Body of pancreas (tissue), 4 donors: ENCODE measurements around the gene YES1.

ENCODE experiments used
- CTCF ChIP-seq, 7 experiments: fragments of 450-650 bp in 4 of 7; fragments of 200-600 bp in 3 of 7; sonication (generic) in 3 of 7; IDR thresholded peaks; one replicate each; pipeline ENCODE4 v1.5.1; 2016 to 2019; ENCODE audit warnings: antibody characterized with exemption in 7 of 7
- POLR2A ChIP-seq, 3 donors: fragments of 450-650 bp; IDR thresholded peaks; one replicate each; pipeline ENCODE4 v1.6.1; 2016; ENCODE audit warnings: antibody characterized with exemption in 3 of 3, mild to moderate bottlenecking in 2 of 3

- TF ChIP-seq POLR2A (IDR thresholded peaks at IDR 0.05) (no peak), CTCF (IDR thresholded peaks at IDR 0.05) (no peak)
Measured at GRCh38 chr18:703213-703967, 108.7 kb downstream of the YES1 start.
